GM18505 (cell line): ENCODE results near the gene PLA2G4A.

Experiments
- ATAC-seq: cut with Tn5 transposase; IDR thresholded peaks from one replicate; pipeline ENCODE4 v1.9.1; 2021; ENCODE audit not compliant: unreplicated experiment
- POLR2A ChIP-seq: IDR thresholded peaks from 4 replicates; pipeline ENCODE4 v1.6.1; 2011; ENCODE audit warnings: borderline replicate concordance; ENCODE audit not compliant: insufficient read depth, insufficient read length; ENCODE audit errors: extremely low read depth

Gene PLA2G4A

DNA sequence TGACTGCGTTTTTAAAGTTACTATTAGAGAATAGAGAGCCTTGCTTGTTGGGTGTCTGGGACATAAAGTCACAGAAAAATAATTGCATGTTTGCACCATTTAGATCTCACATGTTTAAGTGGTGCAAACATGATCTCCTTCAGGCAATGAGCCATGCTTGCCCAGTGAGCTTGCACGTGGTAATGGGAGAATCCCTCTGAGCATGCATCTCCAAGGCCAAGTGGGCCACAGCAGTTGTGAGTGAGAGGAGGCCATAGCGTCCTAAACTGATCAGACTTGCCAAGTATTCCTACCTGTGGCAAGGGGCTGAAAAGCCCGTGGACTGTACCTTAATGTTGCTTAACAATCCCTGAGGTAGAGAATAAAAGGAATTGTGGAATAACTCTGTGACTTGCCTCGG, 158.3 kb downstream of the PLA2G4A start:
- ATAC-seq: no peak
- TF ChIP-seq POLR2A: no peak

DNA sequence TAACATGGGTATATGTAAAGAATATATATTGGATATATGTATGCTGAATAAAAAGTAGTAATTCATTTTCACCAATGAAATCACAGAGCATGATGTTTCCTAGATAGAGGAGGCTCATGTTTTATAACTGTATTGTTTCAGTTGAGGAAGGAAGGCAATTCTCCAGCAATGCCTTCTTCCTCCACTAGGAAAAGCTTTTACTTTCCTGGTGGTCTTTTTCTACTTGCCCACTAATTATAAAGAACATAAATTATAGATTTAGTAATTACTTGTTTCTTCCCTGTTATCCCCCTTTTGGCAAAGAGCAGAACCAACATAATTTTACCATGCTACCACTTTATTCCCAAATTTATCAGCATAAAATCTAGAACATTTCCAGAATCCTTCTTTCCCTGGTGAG, 159.0 kb downstream of the PLA2G4A start:
- no peak for ATAC-seq
- TF ChIP-seq POLR2A: no peak

DNA sequence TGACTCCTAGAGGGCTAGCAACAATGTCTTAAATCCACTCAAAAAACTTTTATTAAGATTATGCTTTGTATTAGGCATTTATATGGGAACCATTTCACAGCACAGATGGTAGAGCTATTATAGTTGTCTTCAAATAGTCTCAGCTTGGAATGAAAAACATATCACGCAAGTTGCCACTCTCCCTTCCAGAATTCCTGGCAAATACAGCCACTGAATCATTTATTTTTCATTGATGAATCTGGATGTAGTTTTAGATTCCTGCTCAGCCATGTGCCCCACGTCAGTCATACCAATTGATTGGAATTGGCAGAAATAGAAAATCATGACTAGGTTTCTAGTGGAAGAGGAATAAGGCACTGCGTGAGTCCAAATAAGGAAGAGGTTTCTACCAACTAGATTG, 165.2 kb downstream of the PLA2G4A start:
- TF ChIP-seq POLR2A: no peak
- ATAC-seq: no peak

DNA sequence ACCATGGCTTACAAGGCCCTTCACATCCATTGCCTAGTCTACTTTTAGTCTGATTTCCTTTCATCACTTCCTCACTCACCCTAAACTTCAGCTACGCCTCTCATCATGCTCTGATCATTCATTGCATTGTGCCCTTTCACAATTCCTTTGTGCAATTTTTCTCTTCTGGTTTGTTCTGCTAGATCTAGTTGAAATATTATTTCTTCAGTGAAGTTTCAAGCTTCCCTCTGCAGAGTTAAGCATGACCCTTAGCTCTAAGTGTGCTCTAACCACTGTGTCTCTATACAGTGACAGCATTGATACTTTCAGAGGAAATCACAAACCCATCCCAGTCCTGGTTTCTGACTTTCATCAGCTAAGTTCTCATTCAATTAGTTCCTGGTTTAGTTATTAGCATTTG, 166.1 kb downstream of the PLA2G4A start:
- no peak for TF ChIP-seq POLR2A
- ATAC-seq: no peak

DNA sequence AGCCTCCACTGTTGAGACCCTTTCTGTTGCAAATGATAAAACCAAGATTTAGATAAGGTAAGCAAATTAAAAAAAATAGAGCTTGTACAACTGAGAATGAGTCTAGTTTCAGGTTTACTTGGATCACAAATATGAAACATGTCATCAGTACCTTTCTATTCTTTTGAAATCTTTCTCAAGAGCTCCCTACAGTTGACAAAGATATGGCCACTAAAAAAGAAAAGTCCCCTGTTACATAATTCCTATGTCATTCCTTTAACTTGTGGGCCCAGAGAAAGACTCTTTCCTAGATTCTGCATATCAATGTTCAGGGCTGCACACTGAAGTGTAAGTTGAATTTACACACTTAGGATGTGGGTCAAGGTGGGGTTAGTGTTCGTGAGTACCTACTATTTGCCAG, 168.1 kb downstream of the PLA2G4A start:
- no peak for ATAC-seq

DNA sequence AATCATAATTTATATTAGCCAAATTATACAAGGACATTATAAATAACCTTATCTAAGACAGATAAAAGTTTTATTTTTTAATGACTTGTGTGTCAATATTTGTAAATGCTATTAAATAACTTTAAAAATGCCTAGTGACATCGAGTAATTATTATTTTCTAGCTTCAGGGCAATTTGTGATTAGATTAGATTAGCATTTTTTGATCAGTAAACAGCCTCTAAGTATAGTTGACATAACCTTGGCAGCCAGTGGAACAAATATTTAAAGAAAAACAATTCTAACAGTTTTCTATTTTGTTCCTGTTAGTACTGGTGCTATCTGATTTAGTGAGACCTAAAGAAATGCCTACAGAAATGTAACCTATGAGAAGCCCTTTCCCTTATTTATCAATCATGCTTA, 169.1 kb downstream of the PLA2G4A start:
- no peak for TF ChIP-seq POLR2A
- ATAC-seq: no peak

More for the DNA sequence above, 168.1 kb downstream of the PLA2G4A start:
- TF ChIP-seq POLR2A: no peak

DNA sequence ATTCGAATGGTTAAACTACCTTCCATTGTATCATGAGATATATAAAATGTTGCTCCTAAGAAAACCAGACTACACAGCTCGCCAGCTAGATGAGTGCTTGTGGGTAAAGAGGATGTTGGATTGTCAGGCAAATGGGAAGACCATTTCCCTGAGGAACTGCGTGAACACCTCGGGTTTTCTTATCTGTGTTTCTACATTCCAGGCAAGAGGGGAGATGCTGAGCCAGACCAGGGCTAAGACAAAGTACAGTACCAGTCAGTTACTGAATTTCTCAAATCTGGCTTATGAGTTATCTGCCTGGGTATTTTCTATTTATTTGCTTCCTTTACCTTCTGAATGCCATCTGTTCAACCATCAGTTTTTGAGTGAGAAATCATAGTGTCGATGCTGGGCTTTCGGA, 170.8 kb downstream of the PLA2G4A start:
- no peak for ATAC-seq
- TF ChIP-seq POLR2A: no peak

DNA sequence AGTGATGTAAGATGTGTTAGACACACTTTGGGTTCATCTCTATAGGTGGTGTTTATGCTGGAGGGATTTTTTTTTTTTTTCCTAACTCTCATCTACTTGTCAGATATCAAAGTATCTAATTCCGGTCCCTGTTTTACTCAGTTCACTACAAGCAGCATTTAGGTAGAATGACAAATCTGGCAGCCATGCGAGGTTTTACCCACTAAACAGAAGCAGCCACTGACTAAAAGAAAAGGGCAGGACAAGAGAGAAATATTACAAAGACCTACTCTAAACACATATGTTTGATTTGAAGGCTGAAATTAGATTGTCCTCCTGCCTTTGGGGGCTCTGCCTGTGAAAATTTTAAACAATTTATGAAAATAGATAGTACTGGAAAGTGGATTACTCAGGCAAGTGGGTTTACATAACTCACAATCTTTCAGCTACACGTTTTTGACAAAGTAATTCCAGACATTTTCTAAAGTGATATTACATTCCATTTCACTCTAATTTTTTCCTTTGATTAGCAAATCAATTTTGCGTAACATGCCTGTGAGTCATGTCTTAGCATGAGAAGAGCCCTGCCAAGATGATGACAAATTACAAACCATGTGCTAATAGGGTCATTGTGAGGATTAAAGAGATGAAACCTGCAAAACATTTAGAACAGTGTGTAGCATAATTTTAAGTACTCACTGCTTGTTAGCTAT, 172.6 kb downstream of the PLA2G4A start:
- ATAC-seq: no peak
- TF ChIP-seq POLR2A: no peak

DNA sequence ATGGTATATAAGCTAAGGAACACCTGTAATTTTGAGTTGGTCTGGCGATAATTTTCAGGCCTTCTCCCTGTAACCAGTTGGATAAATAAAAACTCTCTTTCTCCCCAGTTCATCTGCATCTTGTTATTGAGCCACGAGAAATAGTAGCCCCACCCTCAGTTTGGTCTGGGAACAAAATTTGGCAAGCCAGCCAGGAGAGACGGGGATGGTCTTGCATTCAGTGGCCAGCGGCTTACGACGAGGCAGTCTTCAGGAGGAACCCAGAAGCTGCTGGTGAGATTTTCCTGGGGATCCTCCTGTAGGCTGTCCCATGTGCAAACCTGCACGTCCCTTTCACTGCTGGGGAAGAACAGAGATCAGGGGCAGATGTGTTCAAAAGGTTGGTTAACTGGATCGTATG, 174.6 kb downstream of the PLA2G4A start:
- no peak for TF ChIP-seq POLR2A
- ATAC-seq: no peak

DNA sequence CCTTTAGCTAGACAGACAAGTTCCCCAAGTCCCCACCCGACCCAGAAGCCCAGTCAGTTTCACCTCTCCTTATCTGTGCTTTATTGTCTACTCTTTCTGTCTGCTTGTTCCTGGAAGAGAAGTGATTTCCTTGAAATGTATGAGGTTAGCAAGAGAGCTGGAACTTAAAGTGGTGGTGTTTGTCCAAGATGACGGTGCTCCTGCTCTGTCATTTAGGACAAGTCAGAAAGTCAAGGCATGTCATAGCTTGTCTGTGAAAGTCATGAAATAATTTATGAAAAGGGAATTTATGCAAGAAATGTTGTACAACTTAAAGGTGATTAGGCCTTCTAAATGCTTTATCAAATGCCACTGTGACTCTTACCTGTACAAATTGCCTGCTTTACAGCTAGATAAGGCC, 178.1 kb downstream of the PLA2G4A start:
- TF ChIP-seq POLR2A: no peak
- no peak for ATAC-seq

DNA sequence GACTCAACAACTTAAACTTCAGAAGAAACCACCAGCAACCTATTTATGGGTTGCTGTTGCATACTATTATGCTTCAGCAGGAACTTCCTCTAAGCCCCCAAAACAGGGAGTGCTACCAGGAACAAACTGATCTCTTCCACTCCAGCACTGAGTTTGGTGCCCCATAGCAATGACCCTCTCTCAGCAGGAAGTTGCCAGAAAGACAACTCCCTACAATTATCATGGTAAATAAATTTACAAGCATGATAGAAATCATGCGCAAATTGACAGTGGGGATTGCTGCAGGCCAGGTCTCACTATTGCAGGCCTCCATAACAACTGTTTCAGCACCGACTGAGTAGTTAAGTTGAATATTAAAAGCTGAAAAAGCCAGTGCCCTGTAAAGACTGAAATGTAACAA, 180.6 kb downstream of the PLA2G4A start:
- TF ChIP-seq POLR2A: no peak
- no peak for ATAC-seq

DNA sequence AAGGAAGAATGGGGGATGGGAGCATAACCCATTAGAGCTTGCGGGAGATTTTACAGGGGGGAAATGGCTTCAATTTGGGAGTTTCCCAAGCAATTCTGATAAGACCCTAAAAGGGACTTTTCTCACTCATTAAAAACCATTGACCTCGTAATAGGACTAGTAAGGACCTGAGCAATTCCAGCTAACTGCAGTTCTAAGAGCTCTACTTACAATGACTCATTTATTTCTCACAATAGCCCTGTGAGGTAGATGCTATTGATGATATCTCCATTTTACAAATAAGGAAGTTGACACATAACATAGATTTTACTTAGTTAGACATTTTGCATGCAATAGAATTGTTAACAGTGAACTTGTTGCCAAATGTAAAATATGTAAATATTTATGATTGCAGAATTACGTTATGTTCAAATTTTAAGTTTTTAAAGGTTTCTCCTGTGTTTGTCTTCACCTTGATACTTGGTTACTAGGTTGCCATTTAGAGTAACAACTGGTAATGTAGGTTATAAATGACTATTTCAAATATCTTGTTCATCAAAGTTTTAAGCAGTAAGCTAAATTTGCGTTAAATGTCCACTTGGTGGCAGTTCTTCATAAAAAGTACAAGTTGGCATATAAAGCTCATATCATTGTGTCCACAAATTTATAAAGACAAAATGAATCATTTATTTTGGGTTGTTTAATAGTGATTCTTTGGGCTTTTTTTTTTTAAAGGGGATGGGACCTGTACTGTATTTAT, 182.0 kb downstream of the PLA2G4A start:
- no peak for TF ChIP-seq POLR2A
- no peak for ATAC-seq

DNA sequence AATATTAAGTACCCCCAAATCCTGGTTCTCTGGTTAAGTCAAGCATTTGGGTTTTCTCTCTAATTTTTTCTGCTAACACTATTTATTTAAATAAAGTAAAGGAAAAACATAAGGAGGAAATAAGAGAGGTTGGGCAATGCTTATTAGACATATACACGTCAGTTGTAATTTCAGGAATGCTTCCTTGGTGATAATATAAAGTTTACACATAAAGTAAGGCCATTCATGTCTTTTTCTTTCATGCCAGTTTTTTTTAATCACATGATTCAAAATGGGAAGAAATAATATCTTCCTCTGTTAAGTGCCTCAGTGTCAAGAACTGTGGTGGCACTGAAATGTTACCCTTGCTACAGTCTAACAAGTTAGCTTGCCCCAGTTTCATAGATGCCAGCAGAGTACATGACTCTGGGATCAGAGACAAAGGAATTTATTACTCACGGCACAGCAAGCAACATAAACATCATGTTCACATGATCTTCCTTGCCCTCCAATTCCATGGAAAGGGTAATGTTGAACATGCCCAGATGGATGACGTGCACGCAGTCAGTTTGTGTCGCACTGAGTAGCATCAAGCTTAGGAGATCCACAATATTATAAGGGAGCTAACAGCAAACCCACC, 184.9 kb downstream of the PLA2G4A start:
- ATAC-seq: no peak

DNA sequence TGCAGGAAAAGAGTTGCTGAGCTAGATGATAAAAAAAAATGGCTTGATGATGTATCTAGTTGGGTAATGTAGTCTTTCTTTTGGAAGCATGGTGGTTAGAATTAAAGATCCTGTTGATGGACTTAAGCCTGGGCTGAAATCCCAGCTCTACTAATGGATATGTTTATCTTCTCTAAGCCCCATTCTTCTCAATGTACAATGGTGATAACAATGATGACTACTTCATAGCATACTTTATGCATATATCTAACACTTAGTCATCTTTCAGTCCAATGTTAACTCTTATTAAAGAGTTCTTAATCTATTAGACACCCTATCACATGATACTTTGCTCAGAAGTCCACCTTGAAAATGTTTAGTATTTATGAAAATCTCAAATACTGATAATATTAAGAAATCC, 189.5 kb downstream of the PLA2G4A start:
- ATAC-seq: no peak
- TF ChIP-seq POLR2A: no peak

More for the DNA sequence above, 184.9 kb downstream of the PLA2G4A start:
- no peak for TF ChIP-seq POLR2A
